ENCODE data around the gene PSRC1.
A peak's percentile ranks its signal among the peaks of the same experiment; 100 is the strongest.
"Not testable (repeated sequence)": the region's sequence is repeated elsewhere in the genome, so short reads cannot be mapped to it uniquely, and the experiment has no call there.

PSRC1 gene

GRCh38 chr1:109304226-109304920, 21.4 kb upstream of the PSRC1 start:
- peaks cover 6% of the 10 kb centered on the region for H3K27me3 Mint-ChIP-seq
- DNase-seq = no peak
- ATAC-seq = no peak
- H3K27ac Mint-ChIP-seq = no peak overlapping the region
- no peaks in the 10 kb centered on the region for H3K9me3 Mint-ChIP-seq
- H3K4me3 Mint-ChIP-seq = no peak overlapping the region
- H3K36me3 Mint-ChIP-seq (ENCODE audit: low read depth) = no peaks in the 10 kb centered on the region
- peaks cover 3% of the 10 kb centered on the region for H3K4me1 Mint-ChIP-seq

- no peak overlapping the region for H3K4me3 Mint-ChIP-seq
- H3K4me1 Mint-ChIP-seq = peaks cover 2% of the 10 kb centered on the region
- H3K27ac Mint-ChIP-seq = no peak overlapping the region
- H3K27me3 Mint-ChIP-seq = peaks cover 11% of the 10 kb centered on the region
- H3K9me3 Mint-ChIP-seq = no peaks in the 10 kb centered on the region
- ATAC-seq (no peak), DNase-seq (no peak)
- H3K36me3 Mint-ChIP-seq (ENCODE audit: low read depth) = no peaks in the 10 kb centered on the region
Measured at GRCh38 chr1:109301874-109302273, 18.9 kb upstream of the PSRC1 start.

GRCh38 chr1:109300650-109301151, 17.8 kb upstream of the PSRC1 start:
- peaks cover 2% of the 10 kb centered on the region for H3K4me1 Mint-ChIP-seq
- DNase-seq (no peak), ATAC-seq (no peak)
- H3K36me3 Mint-ChIP-seq (ENCODE audit: low read depth) = no peaks in the 10 kb centered on the region
- peaks cover 11% of the 10 kb centered on the region for H3K27me3 Mint-ChIP-seq
- no peaks in the 10 kb centered on the region for H3K9me3 Mint-ChIP-seq
- H3K27ac Mint-ChIP-seq = no peak overlapping the region
- no peak overlapping the region for H3K4me3 Mint-ChIP-seq

GRCh38 chr1:109299558-109300343, 16.8 kb upstream of the PSRC1 start:
- ATAC-seq = no peak
- H3K27me3 Mint-ChIP-seq = peaks cover 11% of the 10 kb centered on the region
- no peak overlapping the region for H3K4me3 Mint-ChIP-seq
- DNase-seq = no peak
- peaks cover 2% of the 10 kb centered on the region for H3K4me1 Mint-ChIP-seq
- H3K9me3 Mint-ChIP-seq = no peaks in the 10 kb centered on the region
- no peak overlapping the region for H3K27ac Mint-ChIP-seq
- no peaks in the 10 kb centered on the region for H3K36me3 Mint-ChIP-seq (ENCODE audit: low read depth)

- ATAC-seq (no peak), DNase-seq (peak; percentile 18)
- Mint-ChIP-seq H3K27me3 (peaks cover 13% of the 10 kb centered on the region), H3K27ac (no peak overlapping the region), H3K9me3 (no peaks in the 10 kb centered on the region), H3K36me3 (ENCODE audit: low read depth) (no peaks in the 10 kb centered on the region), H3K4me3 (no peak overlapping the region), H3K4me1 (peaks cover 2% of the 10 kb centered on the region)
Measured at GRCh38 chr1:109298666-109299557, 16.0 kb upstream of the PSRC1 start.

- Mint-ChIP-seq H3K4me3 (no peak overlapping the region), H3K9me3 (no peaks in the 10 kb centered on the region), H3K4me1 (peaks cover 2% of the 10 kb centered on the region), H3K36me3 (ENCODE audit: low read depth) (no peaks in the 10 kb centered on the region), H3K27me3 (peaks cover 15% of the 10 kb centered on the region), H3K27ac (no peak overlapping the region)
- no peak for DNase-seq
- ATAC-seq = no peak
Measured at GRCh38 chr1:109296782-109297181, 13.8 kb upstream of the PSRC1 start.

GRCh38 chr1:109295712-109296415, 12.9 kb upstream of the PSRC1 start:
- Mint-ChIP-seq H3K9me3 (no peaks in the 10 kb centered on the region), H3K27ac (no peak overlapping the region), H3K36me3 (ENCODE audit: low read depth) (no peaks in the 10 kb centered on the region), H3K27me3 (peaks cover 15% of the 10 kb centered on the region), H3K4me1 (peaks cover 2% of the 10 kb centered on the region), H3K4me3 (no peak overlapping the region)
- DNase-seq = no peak
- no peak for ATAC-seq

GRCh38 chr1:109294481-109294880, 11.5 kb upstream of the PSRC1 start:
- Mint-ChIP-seq H3K27ac (no peak overlapping the region), H3K4me3 (no peak overlapping the region), H3K36me3 (ENCODE audit: low read depth) (no peaks in the 10 kb centered on the region), H3K27me3 (peaks cover 10% of the 10 kb centered on the region), H3K9me3 (no peaks in the 10 kb centered on the region), H3K4me1 (peaks cover 2% of the 10 kb centered on the region)
- ATAC-seq = no peak
- no peak for DNase-seq

GRCh38 chr1:109293026-109293425, 10.1 kb upstream of the PSRC1 start:
- no peak overlapping the region for H3K4me3 Mint-ChIP-seq
- no peaks in the 10 kb centered on the region for H3K36me3 Mint-ChIP-seq (ENCODE audit: low read depth)
- DNase-seq = no peak
- no peak for ATAC-seq
- H3K27ac Mint-ChIP-seq = no peak overlapping the region
- H3K4me1 Mint-ChIP-seq = no peaks in the 10 kb centered on the region
- no peaks in the 10 kb centered on the region for H3K9me3 Mint-ChIP-seq
- H3K27me3 Mint-ChIP-seq = peaks cover 5% of the 10 kb centered on the region

- Mint-ChIP-seq H3K4me1 (no peaks in the 10 kb centered on the region), H3K27me3 (peaks cover 5% of the 10 kb centered on the region), H3K9me3 (no peaks in the 10 kb centered on the region), H3K4me3 (no peak overlapping the region), H3K36me3 (ENCODE audit: low read depth) (no peaks in the 10 kb centered on the region), H3K27ac (no peak overlapping the region)
- no peak for ATAC-seq
- DNase-seq = no peak
Measured at GRCh38 chr1:109292364-109292763, 9.4 kb upstream of the PSRC1 start.

- no peaks in the 10 kb centered on the region for H3K36me3 Mint-ChIP-seq (ENCODE audit: low read depth)
- H3K4me1 Mint-ChIP-seq = no peaks in the 10 kb centered on the region
- DNase-seq (no peak), ATAC-seq (no peak)
- H3K4me3 Mint-ChIP-seq = no peak overlapping the region
- no peak overlapping the region for H3K27ac Mint-ChIP-seq
- H3K9me3 Mint-ChIP-seq = no peaks in the 10 kb centered on the region
- peaks cover 5% of the 10 kb centered on the region for H3K27me3 Mint-ChIP-seq
Measured at GRCh38 chr1:109290998-109291397, 8.1 kb upstream of the PSRC1 start.

- no peak for ATAC-seq
- Mint-ChIP-seq H3K4me3 (no peak overlapping the region), H3K27me3 (peaks cover 5% of the 10 kb centered on the region), H3K36me3 (ENCODE audit: low read depth) (no peaks in the 10 kb centered on the region), H3K4me1 (peaks cover 1% of the 10 kb centered on the region), H3K9me3 (no peaks in the 10 kb centered on the region), H3K27ac (no peak overlapping the region)
- DNase-seq = no peak
Measured at GRCh38 chr1:109290137-109290536, 7.2 kb upstream of the PSRC1 start.

GRCh38 chr1:109286762-109287161, 3.8 kb upstream of the PSRC1 start:
- ATAC-seq; DNase-seq; H3K27me3 Mint-ChIP-seq; H3K9me3 Mint-ChIP-seq; H3K4me3 Mint-ChIP-seq; H3K36me3 Mint-ChIP-seq (ENCODE audit: low read depth); H3K27ac Mint-ChIP-seq: not testable (repeated sequence)
- peaks cover 10% of the 10 kb centered on the region for H3K4me1 Mint-ChIP-seq
